ENCODE results near the gene ZKSCAN4. TPM values are rescaled to one million over a fixed set of nuclear protein-coding genes. Genes with fewer than 3 reads are reported as not detected.

ZKSCAN4 gene
- total RNA-seq, 2 experiments from 2014 or later = 0.84 to 1.6 TPM

DNA sequence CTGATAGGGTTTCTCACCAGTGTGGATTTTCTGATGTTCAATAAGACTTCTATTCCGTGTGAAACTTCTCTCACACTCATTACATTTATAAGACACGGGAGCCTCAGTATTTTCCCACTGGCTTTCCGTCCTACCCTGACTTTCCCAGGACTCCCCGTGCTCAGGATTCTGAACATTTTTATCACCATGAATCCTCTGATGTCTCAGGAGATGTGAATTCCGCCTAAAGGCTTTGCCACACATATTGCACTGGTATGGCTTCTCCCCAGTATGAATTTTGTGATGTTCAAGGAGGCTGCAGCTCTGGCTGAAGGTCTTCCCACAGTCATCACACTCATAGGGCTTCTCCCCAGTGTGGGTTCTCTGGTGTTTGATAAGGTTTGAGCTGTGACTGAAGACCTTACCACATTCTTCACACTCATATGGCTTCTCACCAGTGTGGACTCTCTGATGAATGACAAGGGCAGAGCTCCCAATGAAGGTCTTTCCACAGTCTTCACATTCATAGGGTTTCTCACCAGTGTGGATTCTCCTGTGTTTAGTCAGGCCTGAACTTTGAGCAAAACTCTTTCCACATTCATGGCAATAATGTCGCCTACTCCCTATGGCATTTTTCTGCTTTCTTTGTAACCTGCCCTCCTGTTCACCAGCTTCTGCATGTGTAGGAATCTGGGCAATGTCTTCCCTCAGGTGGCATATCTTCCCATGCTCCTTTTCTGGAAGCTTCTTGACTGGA is 6.7 kb downstream of the ZKSCAN4 start:
- Histone ChIP-seq H3K27me3 (ENCODE audit: control insufficient read depth in 1 of 2, insufficient read depth in 2 of 2, low read length in 2 of 2) (no peaks in the 10 kb centered on the region), H3K9me3 (ENCODE audit: control insufficient read depth in 1 of 2, insufficient read depth in 1 of 2, low read length in 2 of 2) (no peaks in the 10 kb centered on the region), H3K4me3 (ENCODE audit: low read length) (no peak overlapping the region), H3K4me1 (ENCODE audit: insufficient read depth, low read length) (peaks cover 3% of the 10 kb centered on the region), H3K36me3 (ENCODE audit: insufficient read depth, low read length) (peaks cover 44% of the 10 kb centered on the region), H3K27ac (ENCODE audit: low read depth in 1 of 2, low read length in 2 of 2) (no peak overlapping the region)
- H3K9me3 Mint-ChIP-seq = no peaks in the 10 kb centered on the region
- no peak for ATAC-seq (ENCODE audit: poor library complexity)
- POLR2A ChIA-PET = no interaction called here
- no peak overlapping the region for H3K4me3 Mint-ChIP-seq
- H3K36me3 Mint-ChIP-seq (ENCODE audit: low read depth) = peaks cover 68% of the 10 kb centered on the region
- no peak overlapping the region for H3K27ac Mint-ChIP-seq
- DNase-seq = no peak
- no peaks in the 10 kb centered on the region for H3K27me3 Mint-ChIP-seq
- peaks cover 15% of the 10 kb centered on the region for H3K4me1 Mint-ChIP-seq (ENCODE audit: low read depth)
- intact Hi-C loops (cut with DNase I, micrococcal nuclease) = no loop called here
- CTCF ChIA-PET = no interaction called here
- TF ChIP-seq, protein P1, sequence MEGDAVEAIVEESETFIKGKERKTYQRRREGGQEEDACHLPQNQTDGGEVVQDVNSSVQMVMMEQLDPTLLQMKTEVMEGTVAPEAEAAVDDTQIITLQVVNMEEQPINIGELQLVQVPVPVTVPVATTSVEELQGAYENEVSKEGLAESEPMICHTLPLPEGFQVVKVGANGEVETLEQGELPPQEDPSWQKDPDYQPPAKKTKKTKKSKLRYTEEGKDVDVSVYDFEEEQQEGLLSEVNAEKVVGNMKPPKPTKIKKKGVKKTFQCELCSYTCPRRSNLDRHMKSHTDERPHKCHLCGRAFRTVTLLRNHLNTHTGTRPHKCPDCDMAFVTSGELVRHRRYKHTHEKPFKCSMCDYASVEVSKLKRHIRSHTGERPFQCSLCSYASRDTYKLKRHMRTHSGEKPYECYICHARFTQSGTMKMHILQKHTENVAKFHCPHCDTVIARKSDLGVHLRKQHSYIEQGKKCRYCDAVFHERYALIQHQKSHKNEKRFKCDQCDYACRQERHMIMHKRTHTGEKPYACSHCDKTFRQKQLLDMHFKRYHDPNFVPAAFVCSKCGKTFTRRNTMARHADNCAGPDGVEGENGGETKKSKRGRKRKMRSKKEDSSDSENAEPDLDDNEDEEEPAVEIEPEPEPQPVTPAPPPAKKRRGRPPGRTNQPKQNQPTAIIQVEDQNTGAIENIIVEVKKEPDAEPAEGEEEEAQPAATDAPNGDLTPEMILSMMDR (IDR thresholded peaks at IDR 0.05) = no peak

DNA sequence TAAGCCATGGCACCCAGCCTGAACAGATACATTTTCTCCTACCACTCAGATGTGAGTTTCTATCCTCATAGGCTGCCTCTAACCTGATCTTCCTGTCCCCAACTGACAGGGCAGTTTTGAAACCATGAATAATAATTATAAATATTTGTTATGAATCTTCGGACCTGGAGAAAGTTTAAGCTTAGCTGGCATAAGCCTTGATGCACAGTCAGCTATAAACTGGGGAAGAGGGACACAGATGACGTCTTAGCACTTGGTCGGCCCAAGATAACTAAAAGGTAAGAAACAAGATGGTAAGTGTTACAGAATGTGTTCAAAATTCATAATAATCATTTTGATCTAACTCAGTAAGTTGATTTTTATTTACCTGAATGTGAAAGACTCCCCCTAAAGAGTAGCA is 8.1 kb downstream of the ZKSCAN4 start:
- TF ChIP-seq, protein P1 (IDR thresholded peaks at IDR 0.05) = no peak
- no peak for DNase-seq
- intact Hi-C loops (cut with DNase I, micrococcal nuclease) = no loop called here
- H3K27ac Mint-ChIP-seq = no peak overlapping the region
- ChIA-PET POLR2A (no interaction called here), CTCF (no interaction called here)
- peaks cover 42% of the 10 kb centered on the region for H3K36me3 ChIP-seq (ENCODE audit: insufficient read depth, low read length)
- no peak overlapping the region for H3K27ac ChIP-seq (ENCODE audit: low read depth in 1 of 2, low read length in 2 of 2)
- H3K4me1 Mint-ChIP-seq (ENCODE audit: low read depth) = peaks cover 3% of the 10 kb centered on the region
- H3K4me3 ChIP-seq (ENCODE audit: low read length) = no peak overlapping the region
- no peaks in the 10 kb centered on the region for H3K27me3 ChIP-seq (ENCODE audit: control insufficient read depth in 1 of 2, insufficient read depth in 2 of 2, low read length in 2 of 2)
- no peaks in the 10 kb centered on the region for H3K27me3 Mint-ChIP-seq
- peaks cover 58% of the 10 kb centered on the region for H3K36me3 Mint-ChIP-seq (ENCODE audit: low read depth)
- H3K9me3 Mint-ChIP-seq = no peaks in the 10 kb centered on the region
- H3K9me3 ChIP-seq (ENCODE audit: control insufficient read depth in 1 of 2, insufficient read depth in 1 of 2, low read length in 2 of 2) = no peaks in the 10 kb centered on the region
- no peaks in the 10 kb centered on the region for H3K4me1 ChIP-seq (ENCODE audit: insufficient read depth, low read length)
- ATAC-seq (ENCODE audit: poor library complexity) = no peak
- H3K4me3 Mint-ChIP-seq = no peak overlapping the region

DNA sequence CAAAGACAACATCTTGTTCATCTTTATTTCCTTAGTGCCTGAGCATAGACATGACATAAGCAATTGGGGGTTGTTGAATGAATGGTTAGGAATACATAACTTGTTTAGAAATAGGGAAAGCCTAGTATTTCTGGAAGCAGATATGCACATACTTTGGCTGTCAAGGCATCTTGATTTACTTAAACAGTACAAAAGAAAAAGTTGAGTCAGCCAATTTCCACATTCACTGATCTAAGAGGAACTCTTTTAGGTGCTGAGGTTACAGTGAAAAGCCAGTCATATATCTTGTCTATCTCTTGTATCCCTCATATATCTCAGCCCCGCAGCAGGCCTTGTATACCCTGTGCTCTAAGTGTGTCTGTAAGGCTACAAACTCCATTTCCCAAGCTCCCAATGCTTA is 11.6 kb downstream of the ZKSCAN4 start:
- TF ChIP-seq, protein P1 (IDR thresholded peaks at IDR 0.05) = no peak
- ChIA-PET POLR2A (interaction anchor here (0.6 kb wide), 1 partner anchor 109 kb away, joined by 3 read pairs; the partner anchor contains the start of gene ZKSCAN3), CTCF (no interaction called here)
- intact Hi-C loops (cut with DNase I, micrococcal nuclease) = no loop called here
- Histone ChIP-seq H3K4me3 (ENCODE audit: low read length) (no peak overlapping the region), H3K9me3 (ENCODE audit: control insufficient read depth in 1 of 2, insufficient read depth in 1 of 2, low read length in 2 of 2) (no peaks in the 10 kb centered on the region), H3K36me3 (ENCODE audit: insufficient read depth, low read length) (peaks cover 11% of the 10 kb centered on the region), H3K27ac (ENCODE audit: low read depth in 1 of 2, low read length in 2 of 2) (no peak overlapping the region), H3K27me3 (ENCODE audit: control insufficient read depth in 1 of 2, insufficient read depth in 2 of 2, low read length in 2 of 2) (no peaks in the 10 kb centered on the region), H3K4me1 (ENCODE audit: insufficient read depth, low read length) (no peaks in the 10 kb centered on the region)
- Mint-ChIP-seq H3K27me3 (peaks cover 8% of the 10 kb centered on the region), H3K9me3 (no peaks in the 10 kb centered on the region), H3K4me3 (no peak overlapping the region), H3K27ac (no peak overlapping the region), H3K4me1 (ENCODE audit: low read depth) (no peaks in the 10 kb centered on the region), H3K36me3 (ENCODE audit: low read depth) (peaks cover 25% of the 10 kb centered on the region)
- ATAC-seq (ENCODE audit: poor library complexity) = no peak
- no peak for DNase-seq

All from CD4-positive, alpha-beta T cell (primary cell).